HG03432 (cell line): ENCODE data around the gene SDK1.
"Not testable (repeated sequence)": the region's sequence is repeated elsewhere in the genome, so short reads cannot be mapped to it uniquely, and the experiment has no call there.

Experiments
- ATAC-seq: cut with Tn5 transposase; IDR thresholded peaks from one replicate; pipeline ENCODE4 v1.9.1; 2021; ENCODE audit warnings: mild to moderate bottlenecking, moderate library complexity; ENCODE audit not compliant: unreplicated experiment

The SDK1 gene

DNA sequence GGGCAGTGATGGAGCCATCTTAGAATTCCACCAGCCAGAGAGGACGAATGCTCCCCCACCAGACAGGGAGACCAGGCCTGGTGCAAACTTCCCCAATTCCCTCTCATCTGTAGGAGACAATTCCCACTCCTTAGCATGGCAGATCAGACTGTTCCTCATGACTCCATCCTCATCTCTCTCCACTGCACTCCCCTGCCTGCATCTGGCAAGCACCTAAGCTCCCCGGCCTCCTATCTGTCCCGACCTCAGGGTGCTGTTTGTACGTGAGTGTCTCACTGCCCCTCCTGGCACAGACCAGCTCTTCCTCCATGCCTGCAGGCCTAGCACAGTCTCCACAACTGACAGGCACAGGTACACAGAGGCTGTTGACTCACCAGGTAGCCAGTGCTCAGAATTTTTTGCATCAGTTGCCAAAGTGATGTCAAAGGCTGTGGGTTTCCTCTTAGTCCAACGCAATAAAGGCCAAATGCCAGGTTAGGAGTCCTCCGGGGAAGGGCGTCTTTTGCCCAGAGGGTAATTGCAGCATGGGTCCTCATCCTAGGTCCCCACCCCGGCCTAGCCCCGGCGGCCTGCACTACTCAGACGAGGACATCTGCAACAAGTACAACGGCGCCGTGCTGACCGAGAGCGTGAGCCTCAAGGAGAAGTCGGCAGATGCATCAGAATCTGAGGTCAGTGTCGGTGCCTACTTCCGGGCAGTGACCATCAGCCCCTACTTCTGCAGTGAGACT, 944.2 kb downstream of the SDK1 start:
- ATAC-seq: no peak

DNA sequence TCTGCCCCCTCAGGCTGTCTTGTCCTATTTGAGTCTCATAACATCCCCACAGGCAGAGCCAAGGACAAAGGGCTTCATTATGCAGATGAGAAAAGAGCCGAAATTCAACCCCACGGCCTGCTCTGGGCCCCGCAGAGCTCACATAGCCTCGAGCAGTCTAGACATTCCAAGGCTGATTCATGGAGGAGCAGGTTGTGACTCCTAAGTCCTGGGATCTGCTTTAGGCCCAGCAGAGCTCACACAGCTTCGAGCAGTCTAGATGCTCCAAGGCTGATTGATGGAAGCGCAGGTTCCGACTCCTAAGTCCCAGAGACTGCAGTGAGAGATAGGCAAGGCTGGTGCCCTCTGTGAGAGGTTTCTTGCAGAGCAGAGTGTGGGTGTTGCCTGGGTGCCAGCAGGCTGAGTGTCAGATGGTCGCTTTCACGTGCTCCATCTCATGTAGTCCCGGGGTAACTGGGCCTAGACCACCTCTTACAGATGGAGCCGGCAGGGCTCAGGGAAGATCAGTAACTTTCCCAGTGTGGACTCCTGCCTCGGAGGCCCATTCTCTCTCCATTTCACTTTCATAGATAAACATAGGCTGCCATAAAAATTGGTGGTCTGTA, 944.9 kb downstream of the SDK1 start:
- no peak for ATAC-seq

DNA sequence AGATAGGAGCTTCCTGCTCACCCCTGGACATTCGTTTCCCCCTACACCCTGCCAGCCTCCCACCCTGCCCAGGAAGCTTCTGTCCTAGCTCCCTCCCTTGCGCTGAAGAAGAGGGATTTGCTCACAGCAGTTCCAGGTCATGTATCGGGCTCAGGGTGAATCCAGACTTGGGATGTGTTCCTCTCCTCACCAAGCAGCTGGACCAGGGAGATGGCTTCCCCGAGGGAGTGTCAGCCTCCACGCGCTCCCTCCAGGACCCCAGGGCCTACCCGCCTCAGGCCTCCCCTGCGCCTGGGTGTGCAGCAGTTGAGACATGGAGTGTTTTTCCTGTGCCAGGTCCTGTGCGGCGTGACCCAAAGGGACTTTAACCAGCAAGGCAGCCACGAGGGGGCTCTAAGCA, 945.5 kb downstream of the SDK1 start:
- no peak for ATAC-seq

DNA sequence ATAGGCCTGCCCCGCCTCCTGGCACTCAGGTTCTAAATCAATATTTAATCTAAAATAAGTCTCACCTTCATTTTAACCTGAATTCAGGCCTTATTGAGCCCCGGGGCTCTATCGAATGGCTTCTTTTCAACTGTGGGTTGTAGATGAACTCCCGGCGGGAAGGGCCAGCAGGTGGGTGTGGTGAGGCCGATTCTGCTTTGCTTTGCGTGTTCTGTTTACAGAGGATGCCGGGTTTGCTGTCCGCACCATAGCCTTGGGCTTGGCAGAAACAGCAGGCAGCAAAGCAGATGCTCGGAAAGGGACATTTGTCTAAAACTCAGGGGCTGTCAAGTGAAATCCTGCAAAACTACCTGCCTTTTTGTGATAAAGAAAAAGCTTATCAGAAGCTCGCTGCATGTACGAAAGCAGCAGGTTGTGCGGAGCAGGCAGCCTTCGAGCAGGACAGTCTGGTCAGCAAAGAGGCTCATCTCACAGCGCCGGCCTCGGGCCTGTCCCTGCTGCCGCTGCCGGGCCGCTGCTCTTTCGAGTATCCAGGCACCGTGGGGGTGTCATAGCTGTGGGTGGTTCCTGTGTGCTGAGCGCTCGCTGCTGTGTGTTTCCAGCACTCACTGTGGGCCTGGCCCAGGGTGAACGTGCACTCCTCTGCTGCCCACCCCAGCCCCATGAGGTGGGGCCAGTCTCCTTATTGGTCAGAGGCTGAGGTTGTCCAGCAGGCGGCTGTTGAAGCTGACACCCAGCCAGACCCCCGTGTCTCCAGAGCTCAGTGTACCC, 946.2 kb downstream of the SDK1 start:
- no peak for ATAC-seq

DNA sequence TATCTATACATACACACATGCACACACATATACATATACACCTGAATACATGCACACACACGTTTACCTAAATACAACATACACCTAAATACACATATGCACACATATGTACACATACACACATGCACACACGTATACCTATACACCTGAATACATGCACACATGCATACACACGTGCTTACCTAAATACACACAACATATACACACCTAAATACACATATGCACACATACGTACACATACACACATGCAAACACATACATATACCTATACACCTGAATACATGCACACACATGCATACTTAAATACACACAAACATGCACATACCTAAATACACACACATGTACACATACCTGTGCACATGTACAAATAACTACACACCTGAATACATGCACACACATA, 947.2 kb downstream of the SDK1 start:
- no peak for ATAC-seq

DNA sequence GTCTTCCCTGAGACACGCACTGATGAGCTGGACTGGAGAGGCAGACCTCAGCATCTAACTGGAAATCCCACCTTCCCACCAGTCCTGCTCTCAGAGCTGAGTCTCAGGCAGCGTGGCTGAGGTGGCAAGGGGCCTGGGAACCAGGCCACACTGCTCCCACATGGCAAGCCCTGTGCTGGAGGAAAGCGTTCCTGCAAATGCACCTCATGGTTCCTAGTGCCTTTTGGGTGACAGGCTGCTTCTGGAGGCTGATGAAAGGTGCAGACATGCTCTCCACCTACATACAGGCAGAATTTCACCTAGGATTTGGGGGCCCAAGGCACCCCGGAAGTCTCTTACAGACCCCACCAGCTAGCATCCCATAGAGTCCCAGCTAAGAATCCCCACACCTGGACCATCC, 948.2 kb downstream of the SDK1 start:
- no peak for ATAC-seq

DNA sequence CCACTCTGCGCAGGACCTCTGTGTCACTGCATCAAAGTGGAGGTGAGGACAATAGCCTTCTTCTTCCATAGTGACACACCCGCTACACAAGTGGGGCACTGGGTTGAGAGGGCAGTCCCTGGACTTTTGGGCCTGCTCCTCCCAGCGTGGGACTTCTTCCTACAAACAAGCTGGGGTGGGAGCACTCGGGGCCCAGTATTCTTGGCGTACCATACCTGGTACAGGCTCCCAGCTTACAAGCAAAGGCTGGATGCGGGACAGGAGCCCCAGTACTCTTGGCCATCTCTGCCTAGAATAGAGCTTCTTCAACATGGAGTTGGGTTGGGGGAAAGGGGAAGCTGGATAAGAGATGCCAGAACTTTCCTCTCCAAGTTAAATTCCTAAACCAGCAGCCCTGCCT, 954.3 kb downstream of the SDK1 start:
- ATAC-seq: no peak

DNA sequence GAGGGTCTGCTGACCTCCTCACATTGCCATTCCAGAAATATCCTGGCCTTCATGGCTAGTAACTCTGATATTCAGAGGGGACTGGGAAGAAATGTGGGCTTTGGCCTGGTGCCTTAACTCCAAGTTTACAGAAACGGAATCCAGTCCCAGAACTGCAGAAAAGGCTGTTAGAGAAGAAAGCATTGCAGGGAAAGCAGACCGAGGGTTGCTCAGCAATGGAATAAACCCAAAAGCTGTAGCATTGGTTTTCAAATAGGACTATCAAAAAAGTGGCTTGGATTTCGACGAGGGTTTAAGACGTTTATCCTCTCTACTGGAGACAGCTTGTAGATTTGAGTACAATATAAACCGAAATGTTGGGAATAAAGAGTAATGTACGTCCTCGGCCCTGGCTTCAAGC, 955.2 kb downstream of the SDK1 start:
- no peak for ATAC-seq

DNA sequence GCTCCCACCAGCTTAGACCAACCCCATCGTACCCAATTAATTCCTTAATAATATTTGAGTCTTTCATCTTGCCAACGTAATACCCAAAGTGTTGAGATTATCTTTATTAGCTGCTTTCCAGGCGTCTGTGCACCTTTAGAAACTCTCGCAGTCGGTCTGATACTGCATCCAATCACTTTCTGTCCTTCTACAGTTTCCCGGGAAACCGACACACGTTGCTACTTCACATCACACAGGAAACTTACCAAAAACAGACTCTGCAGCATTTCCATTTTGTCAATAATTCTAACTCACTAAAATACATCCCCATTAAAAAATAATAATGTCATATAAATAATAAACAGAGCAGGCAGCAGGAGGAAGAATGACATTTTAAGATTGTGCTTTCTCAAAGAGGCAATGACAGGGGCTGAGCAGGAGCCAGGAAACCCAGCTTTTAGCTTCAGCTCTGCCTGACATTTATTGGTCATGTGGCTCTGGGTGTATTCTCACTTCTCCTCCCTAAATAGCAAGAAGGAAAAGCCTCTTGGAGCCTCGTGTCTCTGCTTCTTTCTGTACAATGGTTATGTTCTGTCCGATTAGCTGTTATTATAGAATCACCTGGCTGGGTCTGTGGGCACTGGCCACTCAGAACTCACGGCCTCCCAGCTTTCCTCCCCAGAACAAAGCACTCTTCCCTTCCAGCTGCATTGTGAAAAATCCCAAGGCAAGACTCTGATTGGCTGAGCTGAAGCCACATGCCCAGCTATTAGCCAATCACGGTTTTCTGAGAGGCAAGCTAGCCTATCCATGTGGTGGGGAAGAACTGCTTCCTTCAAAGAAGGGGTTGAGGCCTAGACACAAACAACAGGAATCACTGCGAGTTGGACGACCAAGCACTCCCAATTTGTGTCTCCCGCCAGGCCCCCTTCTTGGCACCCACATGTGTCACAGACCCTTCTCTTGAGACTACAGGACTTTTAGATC, 956.4 kb downstream of the SDK1 start:
- no peak for ATAC-seq

DNA sequence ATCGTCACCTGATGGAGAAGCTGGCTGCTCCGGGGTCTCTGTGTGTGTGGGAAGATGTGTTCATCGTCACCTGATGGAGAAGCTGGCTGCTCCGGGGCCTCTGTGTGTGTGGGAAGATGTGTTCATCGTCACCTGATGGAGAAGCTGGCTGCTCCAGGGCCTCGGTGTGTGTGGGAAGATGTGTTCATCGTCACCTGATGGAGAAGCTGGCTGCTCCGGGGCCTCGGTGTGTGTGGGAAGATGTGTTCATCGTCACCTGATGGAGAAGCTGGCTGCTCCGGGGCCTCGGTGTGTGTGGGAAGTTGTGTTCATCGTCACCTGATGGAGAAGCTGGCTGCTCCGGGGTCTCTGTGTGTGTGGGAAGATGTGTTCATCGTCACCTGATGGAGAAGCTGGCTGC, 959.1 kb downstream of the SDK1 start:
- not testable (repeated sequence) for ATAC-seq

DNA sequence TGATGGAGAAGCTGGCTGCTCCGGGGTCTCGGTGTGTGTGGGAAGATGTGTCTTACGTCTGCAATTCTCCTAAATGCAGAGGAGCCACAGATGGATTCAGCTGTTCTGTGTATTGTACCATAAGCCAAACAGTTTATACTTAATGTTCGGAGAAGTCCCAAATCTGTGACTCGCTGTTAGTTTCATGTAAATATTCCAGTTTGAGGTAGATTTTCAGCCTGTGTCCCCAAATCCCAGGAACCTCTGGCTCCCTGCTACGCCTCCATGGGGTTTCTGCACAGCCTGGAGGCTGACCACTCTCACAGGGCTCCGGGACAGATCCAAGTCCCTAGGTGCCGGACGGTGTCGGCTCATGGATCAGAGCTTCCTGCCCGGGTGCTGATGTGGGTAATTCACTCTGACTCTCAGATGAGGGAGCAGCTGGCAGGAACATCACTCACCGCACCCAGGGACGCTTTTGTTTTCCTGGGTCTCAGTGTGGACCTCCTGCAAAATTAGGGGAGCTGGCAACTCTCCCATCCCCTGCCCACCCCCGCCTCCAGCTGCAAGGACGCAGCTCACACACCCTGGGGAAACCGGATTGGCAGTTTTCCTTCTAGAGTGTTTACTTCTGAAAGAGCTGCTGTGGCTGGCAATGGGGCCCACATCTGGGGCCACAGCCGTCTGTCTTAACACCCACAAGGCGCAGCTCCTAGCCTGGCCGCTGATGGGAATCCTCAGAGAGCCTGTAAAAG, 960.0 kb downstream of the SDK1 start:
- no peak for ATAC-seq

DNA sequence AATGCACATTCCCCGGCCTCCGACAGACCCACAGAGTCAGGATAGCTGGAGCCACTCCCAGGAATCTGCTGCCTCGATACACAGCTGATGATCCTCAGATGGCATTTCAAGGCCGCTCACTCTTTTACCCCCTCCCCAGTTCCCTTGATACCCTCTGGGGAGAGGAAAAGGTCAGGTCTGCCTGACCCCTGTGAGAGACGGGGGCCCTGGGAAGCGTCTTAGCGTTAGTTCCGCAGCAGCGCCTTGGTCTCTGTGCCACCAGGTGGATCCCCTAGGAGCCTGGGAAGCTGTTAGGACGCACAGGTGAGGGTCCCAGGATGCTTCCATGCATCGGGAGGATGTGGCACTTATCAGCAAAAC, 960.5 kb downstream of the SDK1 start:
- no peak for ATAC-seq

DNA sequence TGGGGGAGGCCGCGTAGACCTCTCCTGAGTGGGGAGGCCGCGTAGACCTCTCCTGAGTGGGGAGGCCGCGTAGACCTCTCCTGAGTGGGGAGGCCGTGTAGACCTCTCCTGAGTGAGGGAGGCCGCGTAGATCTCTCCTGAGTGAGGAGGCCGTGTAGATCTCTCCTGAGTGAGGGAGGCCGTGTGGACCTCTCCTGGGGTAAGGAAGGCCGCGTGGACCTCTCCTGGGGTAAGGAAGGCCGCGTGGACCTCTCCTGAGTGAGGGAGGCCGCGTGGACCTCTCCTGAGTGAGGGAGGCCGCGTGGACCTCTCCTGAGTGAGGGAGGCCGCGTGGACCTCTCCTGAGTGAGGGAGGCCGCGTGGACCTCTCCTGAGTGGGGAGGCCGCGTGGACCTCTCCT, 963.2 kb downstream of the SDK1 start:
- not testable (repeated sequence) for ATAC-seq

DNA sequence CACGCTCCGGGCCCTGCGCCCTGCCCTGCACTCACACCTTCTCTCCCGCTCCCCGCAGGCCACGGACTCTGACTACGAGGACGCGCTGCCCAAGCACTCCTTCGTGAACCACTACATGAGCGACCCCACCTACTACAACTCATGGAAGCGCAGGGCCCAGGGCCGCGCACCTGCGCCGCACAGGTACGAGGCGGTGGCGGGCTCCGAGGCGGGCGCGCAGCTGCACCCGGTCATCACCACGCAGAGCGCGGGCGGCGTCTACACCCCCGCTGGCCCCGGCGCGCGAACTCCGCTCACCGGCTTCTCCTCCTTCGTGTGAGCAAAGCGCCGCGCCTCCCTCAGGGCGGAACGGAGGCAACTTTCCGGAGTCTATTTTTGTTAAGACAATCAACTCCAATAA, 964.0 kb downstream of the SDK1 start:
- no peak for ATAC-seq

DNA sequence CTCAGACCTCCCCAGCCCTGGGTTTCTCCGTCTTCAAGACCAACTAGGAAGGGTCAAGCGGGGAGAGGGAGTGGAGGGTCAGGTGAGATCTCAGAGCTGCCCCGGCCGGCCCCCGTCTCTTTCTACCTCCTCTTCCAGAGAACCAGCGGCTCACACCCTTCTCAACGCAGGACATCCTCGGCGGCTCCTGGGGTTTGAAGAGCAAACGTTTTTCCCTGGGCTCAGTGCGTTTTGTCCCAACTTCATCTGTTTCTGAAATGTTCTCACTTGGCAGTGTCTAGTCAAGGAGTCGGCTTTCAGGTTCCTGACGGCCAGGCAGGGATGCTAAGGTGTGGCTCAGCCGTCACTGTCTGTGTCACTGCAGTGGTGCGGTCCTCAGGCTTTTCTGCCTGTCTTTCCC, 964.6 kb downstream of the SDK1 start:
- no peak for ATAC-seq

DNA sequence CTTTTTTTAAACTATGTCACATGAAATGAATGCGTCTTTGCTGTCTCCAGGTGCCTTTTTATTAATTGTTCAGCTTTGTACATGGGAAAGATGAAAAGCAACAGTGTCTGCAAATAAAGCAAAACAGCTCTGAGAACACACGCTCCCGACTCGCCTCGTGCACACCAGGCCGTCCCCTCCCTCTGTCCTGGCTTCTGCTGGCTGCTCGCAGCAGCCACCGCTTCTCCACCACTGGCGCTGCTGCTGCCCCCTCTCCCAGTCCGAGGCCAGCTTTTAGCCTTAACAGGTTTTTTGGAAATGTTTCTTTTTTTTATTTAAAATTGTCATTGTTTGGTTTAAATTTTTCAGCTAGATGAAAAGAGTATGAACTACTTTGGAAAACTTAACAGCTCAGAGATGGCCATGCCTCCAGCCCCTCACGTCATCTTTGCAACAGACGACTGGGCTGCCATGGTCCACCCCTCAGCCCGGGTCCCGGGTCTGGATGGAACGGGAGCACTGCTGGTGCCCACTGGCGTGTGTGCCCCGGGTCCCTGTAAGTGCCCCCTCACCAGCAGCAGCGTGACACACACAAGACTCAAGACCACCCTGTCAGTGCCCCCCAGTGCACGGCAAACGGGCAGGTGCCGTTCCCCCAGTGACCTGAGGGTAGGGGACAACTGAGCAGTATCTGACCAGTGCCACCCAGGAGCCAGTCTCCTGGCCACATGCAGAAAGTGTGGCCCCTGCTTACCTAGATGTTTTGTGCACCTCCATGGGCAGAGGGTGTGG, 965.4 kb downstream of the SDK1 start:
- no peak for ATAC-seq

DNA sequence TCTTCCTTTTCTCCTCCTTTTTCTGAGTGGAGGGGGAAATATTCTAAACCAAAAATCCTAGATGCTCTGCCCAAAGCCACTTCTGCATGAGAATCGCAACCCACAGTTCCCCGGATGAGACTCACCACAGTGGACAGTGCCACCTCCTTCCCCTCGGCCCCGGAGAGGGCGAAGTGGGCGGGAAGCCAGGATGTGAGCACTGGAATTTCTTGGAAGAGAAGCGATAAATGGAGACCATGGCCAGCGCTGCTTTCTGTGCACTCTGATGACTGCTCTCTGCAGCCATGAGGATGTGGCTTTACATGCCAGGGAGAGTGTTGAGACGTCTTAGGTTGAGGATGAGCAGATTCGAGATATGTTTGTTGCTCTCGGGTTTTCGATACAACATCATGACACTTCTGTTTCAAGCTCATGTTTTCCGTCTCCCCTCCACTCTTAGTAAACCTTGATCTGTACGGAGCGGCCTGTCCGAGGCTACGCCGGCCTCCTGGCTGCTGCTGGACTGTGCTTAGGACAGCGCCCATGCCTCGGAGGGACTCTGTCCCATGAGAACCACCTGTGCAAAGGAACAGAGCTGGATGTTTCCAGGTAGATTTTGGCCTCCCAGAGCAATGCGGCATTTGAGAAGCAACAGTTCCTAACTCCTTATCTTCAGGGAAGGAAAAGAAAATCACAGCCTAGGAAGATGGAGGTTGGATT, 966.4 kb downstream of the SDK1 start:
- no peak for ATAC-seq

DNA sequence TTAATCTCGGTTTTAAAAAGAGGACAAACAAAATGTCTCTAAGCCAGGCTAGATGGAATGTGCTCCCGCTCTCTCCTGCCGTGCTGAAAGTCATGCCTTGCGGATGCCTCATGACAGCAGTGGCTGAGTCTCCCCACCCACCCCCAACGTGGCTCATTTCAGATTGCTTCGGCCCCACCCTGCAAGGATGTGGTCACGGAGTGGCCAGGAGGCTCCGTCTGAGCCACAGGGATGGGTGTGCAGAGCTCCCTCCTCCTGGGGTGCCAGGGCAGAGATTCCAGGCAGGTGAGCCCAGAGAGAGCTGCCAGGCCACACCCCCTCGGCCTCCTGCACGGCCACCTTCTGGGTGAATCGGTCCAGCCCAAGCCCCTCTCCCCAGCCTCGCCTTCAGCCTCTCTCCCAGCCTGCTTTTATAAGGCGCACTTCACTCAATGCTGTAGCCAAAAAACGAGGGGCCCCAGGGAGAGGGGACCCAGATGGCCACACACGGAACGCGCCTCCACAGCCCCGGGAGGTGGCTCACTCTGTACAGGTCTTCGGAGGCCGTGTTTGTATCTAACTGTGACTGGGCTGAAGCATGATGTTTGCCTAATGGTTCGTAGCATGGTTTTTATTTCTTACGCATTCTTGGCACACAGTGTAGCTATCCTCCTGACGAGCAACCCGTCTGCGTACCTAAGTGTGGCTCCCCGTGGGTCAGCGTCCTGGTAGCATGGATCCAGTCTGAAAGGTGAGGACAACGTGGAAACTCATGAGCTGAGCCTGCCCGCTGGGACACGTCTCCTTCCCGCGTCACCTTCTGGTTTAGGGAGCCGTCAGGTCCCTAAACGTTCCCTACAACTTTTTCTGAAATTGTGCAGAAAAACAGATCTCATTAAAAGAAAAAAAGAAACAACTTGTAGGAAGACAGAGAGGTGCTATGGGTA, 967.3 kb downstream of the SDK1 start:
- no peak for ATAC-seq
